HG03025 (cell line): ENCODE measurements around the gene ABCC4.

Experiments
- ATAC-seq: cut with Tn5 transposase; IDR thresholded peaks from one replicate; pipeline ENCODE4 v1.9.1; 2021; ENCODE audit warnings: mild to moderate bottlenecking, moderate library complexity; ENCODE audit not compliant: unreplicated experiment, low FRiP score

ABCC4 gene

DNA sequence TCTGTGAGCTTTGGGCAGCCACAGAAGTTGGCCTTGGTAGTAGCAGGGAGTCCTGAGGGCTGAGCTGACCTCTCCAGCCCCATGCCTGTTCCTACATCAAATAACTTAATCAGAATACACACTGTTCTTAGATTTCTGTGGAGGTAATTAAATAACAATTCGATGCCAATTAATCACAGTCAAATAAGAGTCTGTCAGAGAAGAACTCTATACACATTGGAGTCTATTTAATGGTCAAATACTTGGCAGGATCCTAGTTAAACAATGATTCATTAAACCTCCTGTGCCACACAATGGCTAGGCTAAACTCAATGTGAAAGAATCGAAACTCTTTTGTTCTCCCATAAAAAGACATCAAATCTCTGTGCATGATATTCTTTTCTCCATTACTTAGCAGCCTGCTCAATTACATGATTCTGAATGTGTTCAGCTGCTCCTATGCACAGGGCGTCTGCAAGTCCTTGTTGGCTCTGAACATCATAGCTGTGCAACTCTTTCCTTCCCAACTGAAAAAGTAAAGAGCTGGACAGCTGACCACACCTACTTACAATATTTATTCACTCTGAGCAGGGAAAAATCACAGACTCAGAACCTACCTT lies 173.1 kb downstream of the ABCC4 start:
- ATAC-seq, result no peak

DNA sequence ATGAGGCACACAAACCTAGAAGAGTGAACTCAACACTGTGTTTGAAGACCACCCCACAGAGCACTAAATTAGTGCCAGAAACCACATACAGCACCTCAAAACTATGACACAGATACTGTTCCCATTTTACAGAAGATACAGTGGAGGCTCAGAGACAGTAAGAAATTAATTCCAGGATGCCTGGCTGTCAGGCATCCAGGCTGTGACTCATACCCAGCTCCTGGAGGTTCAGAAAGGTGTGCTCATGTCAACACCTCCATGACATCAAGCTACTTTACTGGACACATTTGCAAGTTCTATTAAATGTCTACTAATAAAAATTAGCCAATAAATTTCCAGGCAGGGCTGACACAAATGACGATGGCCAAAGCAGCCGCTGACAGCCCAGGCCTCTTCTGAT lies 176.3 kb downstream of the ABCC4 start:
- no peak for ATAC-seq

DNA sequence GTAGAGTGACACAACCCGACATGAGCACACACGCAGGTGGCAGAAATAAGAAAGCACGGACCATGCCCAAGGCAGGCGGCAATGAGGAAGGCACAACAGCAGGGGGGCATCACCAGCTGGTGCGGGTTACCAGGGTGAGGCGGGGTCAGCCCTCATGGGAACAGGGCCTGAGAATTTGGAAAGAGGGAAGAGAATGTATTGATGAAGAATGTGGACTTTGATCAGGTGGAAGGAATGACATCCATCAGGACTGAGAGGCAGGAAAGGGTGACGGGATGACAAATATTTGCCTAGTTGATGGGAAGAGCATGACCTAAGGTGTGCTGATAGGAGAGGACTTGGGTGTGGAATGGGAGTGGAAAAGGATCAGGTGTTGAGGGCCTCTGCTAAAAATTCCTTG lies 177.5 kb downstream of the ABCC4 start:
- ATAC-seq, result no peak

DNA sequence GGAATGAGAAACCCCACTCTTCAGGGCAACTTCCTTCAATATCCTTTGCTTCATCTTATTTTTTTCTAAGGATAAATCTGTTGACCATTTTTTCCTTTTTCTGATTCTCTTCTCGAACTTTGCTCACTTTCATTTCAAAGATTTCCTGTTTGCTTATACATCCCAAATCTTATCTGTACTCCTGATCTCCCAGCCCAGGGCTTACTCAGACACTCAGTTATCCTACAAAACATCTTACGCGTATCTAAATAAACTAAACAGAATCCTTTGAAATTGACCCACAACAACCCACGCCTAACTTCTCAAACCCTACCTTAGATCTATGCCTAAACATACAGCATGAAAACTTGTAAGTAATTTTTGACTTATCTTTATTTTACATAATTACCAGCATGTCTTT lies 179.2 kb downstream of the ABCC4 start:
- ATAC-seq, result no peak

DNA sequence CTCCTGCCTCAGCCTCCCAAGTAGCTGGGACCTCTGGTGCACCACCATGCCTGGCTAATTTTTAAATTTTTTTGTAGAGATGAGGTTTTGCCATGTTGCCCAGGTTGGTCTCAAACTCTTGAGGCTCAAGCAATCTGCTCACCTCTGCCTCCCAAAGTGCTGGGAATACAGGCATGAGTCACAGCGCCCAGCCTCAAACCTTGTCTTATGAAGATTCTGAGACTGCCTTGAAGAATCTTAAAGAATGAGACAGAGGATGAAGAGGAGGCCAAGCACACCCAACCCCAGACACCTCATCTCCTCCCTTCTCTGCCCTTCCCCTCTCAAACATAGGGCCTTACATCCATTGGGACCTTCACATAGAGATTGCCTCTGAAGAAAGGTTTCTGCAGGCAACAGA lies 179.7 kb downstream of the ABCC4 start:
- no peak for ATAC-seq

DNA sequence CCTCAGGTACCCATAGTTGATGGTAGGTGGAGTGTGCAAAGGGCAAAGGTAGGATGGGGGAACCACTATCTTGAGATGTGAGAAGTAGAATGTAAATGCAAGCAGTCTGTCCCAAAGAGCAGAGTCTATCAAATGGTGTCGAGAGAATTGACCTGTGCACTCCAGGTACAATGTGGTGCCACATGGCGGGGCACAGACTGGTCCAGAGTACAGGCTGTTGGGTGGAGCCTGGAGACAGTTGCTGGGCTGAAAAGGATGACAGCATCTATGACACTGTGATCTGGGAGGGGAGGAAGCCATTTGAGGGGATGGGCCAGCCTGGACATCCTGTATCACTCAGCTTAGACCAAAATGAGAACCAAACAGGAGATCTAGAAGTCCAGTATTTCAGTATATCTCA lies 180.6 kb downstream of the ABCC4 start:
- ATAC-seq, result no peak

DNA sequence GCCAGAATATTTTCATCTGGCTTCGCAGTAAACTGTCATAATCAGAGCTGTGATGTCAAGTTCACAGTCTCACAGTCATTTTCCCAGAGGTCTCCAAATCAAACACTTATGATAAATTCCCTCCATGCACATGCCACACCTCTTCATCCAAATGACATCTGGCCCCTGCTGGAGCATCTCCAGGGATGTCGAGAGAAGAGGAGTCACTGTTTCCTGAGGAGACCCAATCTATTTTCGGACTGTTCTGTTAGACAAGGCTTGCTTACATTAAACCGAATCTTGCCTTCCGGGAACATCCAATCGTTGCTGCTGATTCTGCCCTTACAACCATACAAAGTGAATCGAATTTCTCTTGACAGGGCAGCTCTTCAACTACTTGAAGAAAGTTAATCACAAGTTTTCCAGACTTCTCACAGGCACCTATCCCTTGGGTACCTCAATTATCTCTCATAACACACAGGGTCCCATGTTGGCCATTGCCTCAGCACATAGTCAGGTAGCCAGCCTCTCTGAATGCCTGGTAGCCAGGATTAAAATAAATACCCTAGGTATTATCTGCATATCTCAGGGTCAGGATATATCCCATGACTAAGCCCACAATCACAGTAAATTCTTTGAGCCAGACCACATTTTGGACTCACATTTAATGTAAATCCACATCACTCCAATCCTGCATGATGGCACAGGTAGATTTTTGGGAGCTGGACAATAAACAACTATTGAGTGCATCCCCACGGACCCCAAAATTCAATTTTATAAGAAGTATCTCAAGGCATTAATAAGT lies 182.5 kb downstream of the ABCC4 start:
- no peak for ATAC-seq

DNA sequence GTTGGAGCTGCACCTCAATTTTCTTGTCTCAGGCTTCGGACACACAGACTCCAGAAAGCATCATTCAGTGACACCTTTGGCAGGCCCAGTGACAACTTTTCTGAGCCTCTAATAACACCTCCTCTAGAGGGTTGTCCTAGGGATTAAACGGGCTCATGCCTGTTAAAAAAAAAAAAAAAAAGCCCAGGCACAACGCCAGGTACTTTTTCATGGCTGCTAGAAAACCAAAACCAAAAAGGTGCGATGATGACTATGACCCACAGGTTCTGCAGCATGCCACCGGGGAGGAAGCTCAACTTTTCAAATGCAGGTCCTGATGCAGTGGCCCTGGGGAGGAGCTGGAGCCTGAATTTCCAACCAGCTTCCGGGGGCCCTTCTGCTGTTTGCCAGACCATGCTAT lies 184.2 kb downstream of the ABCC4 start:
- no peak for ATAC-seq

DNA sequence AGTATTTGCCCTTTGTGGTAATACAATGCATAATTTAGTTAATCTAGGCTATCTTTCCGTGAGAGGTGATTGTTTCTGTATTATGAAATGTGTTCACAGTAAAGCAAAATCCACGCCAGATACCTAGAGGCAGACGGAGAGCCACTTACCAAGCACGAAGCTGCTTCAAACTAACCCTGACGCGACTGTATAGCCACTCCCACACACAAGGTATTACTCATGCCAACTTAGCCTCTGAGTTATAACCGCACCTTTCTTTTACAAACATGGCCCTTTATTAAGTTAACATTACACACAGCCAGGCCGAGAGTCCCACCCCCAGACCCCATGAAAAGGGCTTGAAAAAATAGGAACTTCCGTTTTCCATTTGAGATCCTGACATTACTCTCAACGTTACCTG lies 185.7 kb downstream of the ABCC4 start:
- ATAC-seq, result no peak

DNA sequence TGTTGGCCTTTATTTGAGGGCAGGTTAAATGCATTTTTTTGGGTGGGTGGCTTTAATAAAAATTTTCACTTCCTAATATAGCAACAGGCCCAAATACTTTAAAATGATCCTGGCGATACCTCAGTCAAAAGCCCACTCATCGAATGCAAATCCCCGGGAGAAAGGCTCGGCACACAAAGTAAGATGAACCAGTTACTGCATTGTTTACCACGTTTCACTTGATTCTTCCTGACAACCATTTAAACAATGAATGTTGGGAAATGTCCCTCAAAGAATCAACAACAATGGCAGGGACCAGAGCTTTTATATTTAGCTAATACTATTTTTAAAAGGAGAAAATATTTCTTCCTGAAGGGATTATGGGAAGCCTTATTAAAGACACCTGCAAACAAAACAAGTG lies 187.7 kb downstream of the ABCC4 start:
- no peak for ATAC-seq

DNA sequence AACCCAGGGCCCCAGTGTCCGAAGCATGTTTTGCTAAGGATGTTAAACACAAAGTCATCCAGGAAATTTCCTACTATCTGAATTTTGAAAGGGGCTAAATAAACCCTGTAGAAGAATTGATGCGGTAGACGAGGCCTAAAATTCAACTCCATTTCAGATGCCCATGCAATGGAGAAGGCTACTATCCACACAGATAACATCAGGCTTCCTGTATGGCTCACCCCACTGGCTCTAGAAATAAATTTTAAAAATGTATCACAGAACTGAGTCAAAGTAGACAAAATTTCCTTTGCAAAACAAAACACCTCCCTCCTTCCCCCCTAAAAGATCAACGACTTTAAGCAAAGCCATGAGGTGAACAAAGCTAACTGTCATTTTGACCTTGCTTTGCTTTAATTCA lies 188.4 kb downstream of the ABCC4 start:
- ATAC-seq, result no peak

DNA sequence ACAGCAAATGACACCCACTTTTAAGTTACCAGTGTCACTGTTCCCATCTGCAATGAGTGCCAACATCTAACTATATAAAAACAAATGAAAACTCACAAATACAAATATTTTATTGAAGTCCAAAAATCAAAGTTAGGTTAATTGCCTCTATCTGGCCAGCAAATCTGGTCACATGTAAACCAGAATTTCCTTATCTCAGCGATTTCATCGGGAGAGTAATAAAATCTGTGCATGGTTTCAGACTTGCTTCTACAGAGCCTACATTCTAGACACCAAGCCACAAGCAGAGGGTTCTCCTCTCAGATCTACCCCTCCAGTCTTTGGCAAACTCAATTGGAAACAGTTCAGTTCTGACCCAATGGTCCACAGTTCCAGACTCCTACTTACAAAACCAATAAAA lies 189.6 kb downstream of the ABCC4 start:
- no peak for ATAC-seq

DNA sequence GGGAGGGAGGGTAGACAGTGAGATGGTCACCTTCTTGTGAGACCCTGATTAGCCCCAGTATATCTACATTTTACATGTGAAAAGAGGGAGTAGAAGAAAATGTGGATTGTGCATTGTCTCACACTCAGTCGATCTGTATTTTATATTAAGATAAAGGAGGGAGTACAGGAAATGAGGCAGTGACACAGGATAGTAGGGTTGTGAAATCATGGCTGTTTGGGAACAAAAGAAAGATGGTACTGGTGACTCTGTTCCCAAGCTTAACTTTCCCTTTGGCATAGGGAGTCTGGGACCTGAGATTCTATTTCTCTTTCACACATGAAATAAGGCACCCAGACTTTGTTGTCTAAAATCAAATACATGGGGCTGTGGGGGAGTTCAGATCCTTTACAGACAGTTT lies 194.7 kb downstream of the ABCC4 start:
- ATAC-seq, result no peak

DNA sequence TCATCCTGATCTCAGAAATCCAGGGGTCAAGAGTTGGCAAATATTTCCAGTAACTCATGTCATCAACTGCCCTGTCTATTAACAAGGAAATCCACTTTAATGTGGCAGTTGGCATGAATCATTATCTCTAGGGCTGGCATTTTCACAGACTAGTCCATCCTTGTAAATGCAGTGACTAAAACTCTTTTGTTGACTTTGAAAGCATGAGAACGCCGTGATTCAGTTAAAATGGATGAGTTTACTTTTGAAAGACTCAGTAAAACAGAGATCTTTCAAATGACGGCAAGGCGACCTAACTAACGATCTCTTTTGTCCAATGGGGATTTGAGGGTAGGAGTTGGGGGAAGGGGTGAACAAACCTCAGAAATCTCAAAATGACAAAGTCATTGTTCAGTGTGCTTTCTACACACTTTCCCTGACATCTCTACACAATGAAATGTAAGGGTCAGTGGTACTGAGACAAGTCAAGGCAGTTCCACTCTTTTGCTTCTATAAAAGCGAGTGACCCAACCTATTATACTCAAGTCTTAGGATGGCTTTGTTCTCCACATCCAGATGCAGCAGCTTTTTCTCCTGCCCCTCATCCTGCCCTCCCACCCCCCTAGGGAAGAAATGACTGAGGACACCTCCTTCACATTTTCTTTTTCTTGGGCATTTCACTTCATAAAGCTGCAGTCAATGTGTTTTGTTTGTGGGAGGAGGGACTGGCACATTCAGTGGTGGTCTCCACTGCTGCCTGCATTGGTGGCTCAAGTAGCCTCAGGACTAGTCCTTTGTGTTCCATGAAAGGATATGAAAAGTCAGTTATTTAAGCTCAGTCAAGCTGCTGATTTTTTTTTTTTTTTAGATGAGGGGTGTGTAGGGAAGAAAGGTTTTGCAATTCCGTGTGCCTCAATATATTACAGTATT lies 200.5 kb downstream of the ABCC4 start:
- no peak for ATAC-seq

DNA sequence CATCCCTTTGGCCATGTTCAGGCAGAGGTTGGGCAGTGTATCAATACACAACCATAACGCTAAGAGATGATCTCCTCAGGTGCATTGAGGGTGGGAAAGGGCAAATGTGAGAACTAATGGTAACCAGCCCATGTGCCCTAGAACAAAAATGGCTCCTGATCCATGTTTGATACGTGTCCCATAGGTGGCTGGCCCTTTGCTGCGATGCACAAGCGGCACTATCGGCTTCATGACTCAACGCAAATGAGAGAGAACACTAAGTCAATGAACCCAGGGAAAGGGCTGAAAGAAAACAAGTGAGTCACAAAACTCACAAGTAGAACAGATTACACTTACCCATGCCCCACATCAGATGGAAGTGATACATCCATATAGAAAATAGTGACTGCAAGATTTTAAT lies 201.7 kb downstream of the ABCC4 start:
- no peak for ATAC-seq

DNA sequence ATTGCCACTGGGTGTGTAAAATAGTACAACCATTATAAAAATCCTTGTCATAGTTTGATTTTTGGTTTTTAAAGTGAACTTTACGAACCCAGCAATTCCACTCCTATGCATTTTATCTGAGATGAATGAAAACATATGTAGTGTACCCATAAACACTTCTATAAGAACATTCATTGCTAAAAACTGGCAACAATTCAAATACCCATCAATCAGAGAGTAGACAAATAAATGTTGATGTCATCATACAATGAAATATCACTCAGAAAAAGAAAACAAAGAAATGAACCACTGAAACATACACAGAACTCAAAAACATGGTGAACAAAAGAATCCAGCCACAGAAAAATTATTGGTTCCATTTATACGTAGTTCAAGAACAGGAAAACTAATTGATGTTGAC lies 202.3 kb downstream of the ABCC4 start:
- no peak for ATAC-seq

DNA sequence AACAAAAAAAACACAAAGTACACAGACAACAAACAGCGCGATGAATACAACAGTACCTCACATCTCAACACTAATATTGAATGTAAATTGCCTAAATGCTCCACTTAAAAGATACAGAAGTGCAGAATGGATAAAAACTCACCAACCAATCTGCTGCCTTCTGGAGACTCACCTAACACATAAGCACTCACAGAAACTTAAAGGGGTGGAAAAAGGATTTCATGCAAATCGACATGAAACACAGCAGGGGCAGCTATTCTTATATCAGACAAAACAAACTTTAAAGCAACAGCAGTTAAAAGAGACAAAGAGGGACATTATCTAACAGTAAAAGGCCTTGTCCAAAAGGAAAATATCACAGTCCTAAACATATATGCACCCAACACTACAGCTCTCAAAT lies 209.5 kb downstream of the ABCC4 start:
- no peak for ATAC-seq

DNA sequence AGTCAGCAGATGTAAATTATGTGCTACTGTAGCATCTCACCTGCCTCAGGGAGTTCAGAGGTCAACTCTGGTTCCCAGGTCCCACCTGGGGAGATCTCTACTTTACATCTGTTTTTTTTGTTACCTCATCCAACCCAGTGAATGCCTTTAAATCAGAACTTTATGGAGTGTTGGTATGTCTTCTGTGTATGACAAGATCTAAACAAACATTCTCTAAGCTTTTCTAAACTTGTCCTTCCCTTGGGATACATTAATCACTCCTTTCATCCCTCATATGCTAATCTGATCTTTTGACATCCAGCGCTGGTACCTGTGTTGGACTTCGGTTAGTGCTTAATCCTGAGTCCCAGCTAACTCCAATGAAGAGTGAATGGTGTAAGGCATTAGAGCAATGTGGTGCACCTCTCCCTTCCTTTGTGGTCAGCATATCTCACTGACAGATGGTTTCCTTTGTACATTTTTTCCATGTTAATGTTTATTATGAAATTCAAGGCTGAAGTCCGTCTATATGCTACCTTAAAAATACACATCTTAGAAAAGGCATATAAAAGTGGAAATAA lies 213.4 kb downstream of the ABCC4 start:
- ATAC-seq, result no peak

DNA sequence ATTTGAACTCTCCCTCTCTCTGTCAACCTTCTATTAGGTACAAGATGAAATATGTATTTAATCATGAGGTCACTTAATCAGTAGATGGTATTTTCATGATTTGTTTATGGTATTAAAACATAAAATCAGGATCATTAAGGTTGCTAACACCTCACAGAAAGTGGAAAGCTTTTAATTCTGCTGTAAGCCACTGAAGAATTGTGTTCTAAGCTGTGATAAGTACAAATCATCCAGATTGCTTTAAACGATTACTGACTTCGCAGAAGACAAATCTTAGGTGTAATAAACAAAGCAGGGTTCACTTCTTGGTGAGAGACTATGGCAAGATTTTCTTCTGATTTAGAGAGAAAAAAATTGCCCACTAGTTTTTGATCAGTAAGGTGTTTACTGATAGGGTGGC lies 214.5 kb downstream of the ABCC4 start:
- ATAC-seq, result no peak

DNA sequence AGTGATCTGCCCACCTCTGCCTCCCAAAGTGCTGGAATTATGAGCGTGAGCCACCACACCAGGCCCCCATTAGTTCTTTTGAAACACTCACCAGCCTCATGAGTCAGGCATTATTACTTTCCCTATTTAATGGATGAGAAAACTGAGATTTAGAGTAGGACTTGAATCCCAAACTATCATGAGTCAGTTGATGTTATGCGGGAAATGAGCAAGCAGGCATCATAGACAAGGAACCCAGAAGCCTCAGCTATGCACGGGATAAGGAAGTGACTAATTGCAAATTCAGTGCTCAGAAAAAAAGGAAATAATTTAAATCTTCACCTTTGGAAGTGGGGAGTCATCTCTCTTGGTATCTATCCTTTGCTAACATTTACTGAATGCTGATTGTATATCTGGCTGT lies 217.5 kb downstream of the ABCC4 start:
- no peak for ATAC-seq

DNA sequence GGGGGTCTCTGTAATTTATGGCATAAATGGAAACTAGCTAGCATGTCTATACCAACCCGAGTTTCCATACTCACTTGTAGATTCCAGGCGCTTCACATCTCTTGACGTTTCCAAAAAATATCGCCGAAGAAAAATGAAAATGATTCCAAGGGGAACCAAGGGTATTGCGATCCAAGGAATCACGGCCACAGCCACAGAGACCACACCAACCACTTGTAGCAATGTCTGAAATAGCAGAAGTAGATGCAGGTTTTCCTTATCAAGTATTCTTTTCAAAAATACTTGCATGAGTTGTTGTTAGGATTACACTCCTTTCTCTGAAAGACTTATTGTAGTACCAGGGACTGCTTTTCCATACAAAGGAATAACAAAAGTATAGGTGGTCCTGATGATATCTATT lies 218.2 kb downstream of the ABCC4 start:
- ATAC-seq, result no peak
